Heart left ventricle (tissue), 16 donors: ENCODE measurements around the gene HYAL1. TPM values are rescaled to one million over a fixed set of nuclear protein-coding genes. Genes with fewer than 3 reads are reported as not detected.
A peak's percentile ranks its signal among the peaks of the same experiment; 100 is the strongest.
"Not testable (repeated sequence)": the region's sequence is repeated elsewhere in the genome, so short reads cannot be mapped to it uniquely, and the experiment has no call there.

Experiments
- ATAC-seq, 4 donors: fragments of 200-7000 bp; cut with Tn5 transposase; one replicate each; pipeline ENCODE4 v1.9.1; 2020 to 2022; ENCODE audit warnings: moderate library complexity in 4 of 4, mild to moderate bottlenecking in 3 of 4, moderate number of reproducible peaks in 1 of 4
- DNase-seq, 5 donors: peaks; one replicate each; pipeline ENCODE4 v3.0.0-alpha.2; 2020
- H3K27ac ChIP-seq, 12 donors: fragments of 200-600 bp; sonication (generic) in 4 of 12; one replicate each; pipeline versions ENCODE4 v1.5.0 to v1.8.0; 2016 to 2022; ENCODE audit warnings: mild to moderate bottlenecking in 2 of 12
- H3K27me3 ChIP-seq, 9 donors: fragments of 200-600 bp; sonication (generic) in 2 of 9; one replicate each; pipeline versions ENCODE4 v1.5.1 to v1.8.0; 2016 to 2022; ENCODE audit warnings: mild to moderate bottlenecking in 3 of 9
- H3K36me3 ChIP-seq, 9 donors: fragments of 200-600 bp; sonication (generic) in 2 of 9; one replicate each; pipeline versions ENCODE4 v1.5.0 to v1.8.0; 2018 to 2022; ENCODE audit warnings: mild to moderate bottlenecking in 2 of 9
- H3K4me1 ChIP-seq, 12 donors: fragments of 200-600 bp; sonication (generic) in 4 of 12; one replicate each; pipeline versions ENCODE4 v1.5.0 to v1.8.0; 2016 to 2022; ENCODE audit warnings: mild to moderate bottlenecking in 3 of 12
- H3K4me3 ChIP-seq, 12 donors: fragments of 200-600 bp; sonication (generic) in 4 of 12; one replicate each; pipeline versions ENCODE4 v1.5.0 to v1.8.0; 2017 to 2022; ENCODE audit warnings: mild to moderate bottlenecking in 9 of 12, moderate library complexity in 4 of 12
- H3K9me3 ChIP-seq, 12 donors: fragments of 200-600 bp; sonication (generic) in 4 of 12; one replicate each; pipeline versions ENCODE4 v1.5.0 to v1.8.0; 2016 to 2022; ENCODE audit warnings: mild to moderate bottlenecking in 1 of 12
- POLR2A ChIP-seq, 2 donors: fragments of 450-650 bp; IDR thresholded peaks; one replicate each; pipeline ENCODE4 v1.6.1; 2017; ENCODE audit warnings: antibody characterized with exemption in 2 of 2, mild to moderate bottlenecking in 2 of 2, moderate library complexity in 2 of 2
- WGBS, 4 donors: extraction: QIAGEN DNeasy Blood & Tissue Kit in 2 of 4; methylation state at CpG; one replicate each; pipeline versions ENCODE4 v1.1.5 to v1.1.7; 2013 to 2018; 5-methylcytosine and 5-hydroxymethylcytosine counted together
- intact Hi-C, 10 donors: fragments of 100-400 bp; cut with DNase I; formaldehyde crosslinking; loops; one replicate each; pipeline versions ENCODE4 v1.11.1 to v1.14.2; 2022
- polyA plus RNA-seq, 2 donors: library from polyadenylated mRNA; stranded (reverse); fragments of 200-250 nt; gene quantifications; one replicate each; pipeline ENCODE4 v1.2.3, GENCODE V29; 2013
- total RNA-seq, 9 donors: library from RNA; depleted of rRNA in 2 of 9; stranded (reverse); fragments of >200 nt in 2 of 9; fragmentation: NEBNext Ultra II Directional in 3 of 9; extraction: Animal tissue kit (Norgen Biotek cat#: 25700) in 3 of 9; gene quantifications; one replicate each; pipeline versions ENCODE4 v1.1.0 to v1.2.4, GENCODE V29; 2016 to 2023
- TF ChIP-seq, protein P1 (sequence below), 12 donors: fragments of 200-600 bp; sonication (generic) in 4 of 12; IDR thresholded peaks; one replicate each; pipeline versions ENCODE4 v1.5.0 to v1.8.0; 2018 to 2022; ENCODE audit warnings: antibody characterized with exemption in 12 of 12, mild to moderate bottlenecking in 5 of 12
- donor health status: ischemic (EF 13 %, LVEDD 7.1; RV severe dilation, severe dysfunction).
- donor health status: healthy with polysubstance abuse.
- donor health status: DM: no; HTN: yes; CAD: no.
- donor health status: DM: no; HTN: no; CAD: no.
- donor health status: ischemic (EF 25% LVEDD 6.9; RV normal size, moderate dysfunction).
- donor health status: ischemic (EF 25% LVEDD 5.7; RV mildly dilated, moderate dysfunction).
- donor health status: healthy.
- donor health status: DM: yes; HTN: yes; CAD: no.
- donor health status: ischemic (EF 35%, LVEDD 5.7; RV mildly dilated, moderate dysfunction).
- donor health status: nonischemic (EF 11% LVEDD 7.7; RV severe dilation, severe dysfunction).
- donor health status: DM: yes; HTN: yes; CAD: no.
- donor health status: PGD.
- donor health status: ischemic (EF 29% LVEDD 5.4; RV normal size, mild dysfunction).
- donor health status: nonischemic (EF 23%, LVEDD 6.1; RV moderate dilation, normal function).

HYAL1 gene
- total and polyA plus RNA-seq, 11 donors, result 36.9 to 99.7 (median 57.8) TPM

DNA sequence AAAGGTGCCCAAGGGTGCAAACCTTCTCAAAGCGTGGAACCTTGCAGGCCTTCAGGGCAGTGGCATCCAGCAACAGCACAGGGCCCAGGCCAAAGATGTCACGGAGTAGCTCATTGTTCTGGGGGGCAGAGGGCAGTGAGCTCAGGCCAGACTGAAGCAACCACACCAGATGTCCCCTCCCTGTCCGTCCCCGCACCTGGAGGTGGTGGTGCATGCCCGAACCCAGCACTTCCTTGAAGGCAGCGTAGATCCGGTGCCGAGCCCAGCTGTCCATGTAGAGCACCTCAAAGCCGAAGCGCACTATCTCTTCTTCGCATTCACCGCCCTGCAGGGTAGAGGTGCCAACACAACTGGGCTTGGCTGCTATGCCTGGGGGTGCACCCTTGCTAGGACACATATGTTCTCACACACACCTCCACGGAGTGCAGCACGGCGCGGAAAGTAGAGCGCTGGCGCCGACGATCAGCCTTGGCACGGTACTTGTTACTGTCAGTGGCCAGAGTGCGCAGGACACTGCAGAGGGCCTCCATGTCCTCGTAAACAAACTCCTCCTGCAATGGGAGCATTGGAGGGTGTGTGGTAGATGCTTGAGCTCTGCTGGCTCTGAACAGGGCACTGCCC lies 14.9 kb downstream of the HYAL1 start:
- H3K4me1 ChIP-seq, result peaks cover 4 to 63% (median 38%) of the 10 kb centered on the region in 12 donors
- peak overlapping the region in 7 of 12 donors; percentile 28 to 87 (median 80) for H3K27ac ChIP-seq
- no peaks in the 10 kb centered on the region for H3K9me3 ChIP-seq
- H3K4me3 ChIP-seq, result no peak overlapping the region
- intact Hi-C loops, result no loop called here
- 80 to 93% (median 91%) methylated on average over 21 to 23 of the region's 23 CpGs for WGBS, 4 donors
- peaks cover 3 to 45% (median 31%) of the 10 kb centered on the region in 9 donors for H3K36me3 ChIP-seq
- ATAC-seq (no peak), DNase-seq (peak in 2 of 5 donors; percentile 8 to 33)
- H3K27me3 ChIP-seq, result no peaks in the 10 kb centered on the region
- TF ChIP-seq, protein P1, sequence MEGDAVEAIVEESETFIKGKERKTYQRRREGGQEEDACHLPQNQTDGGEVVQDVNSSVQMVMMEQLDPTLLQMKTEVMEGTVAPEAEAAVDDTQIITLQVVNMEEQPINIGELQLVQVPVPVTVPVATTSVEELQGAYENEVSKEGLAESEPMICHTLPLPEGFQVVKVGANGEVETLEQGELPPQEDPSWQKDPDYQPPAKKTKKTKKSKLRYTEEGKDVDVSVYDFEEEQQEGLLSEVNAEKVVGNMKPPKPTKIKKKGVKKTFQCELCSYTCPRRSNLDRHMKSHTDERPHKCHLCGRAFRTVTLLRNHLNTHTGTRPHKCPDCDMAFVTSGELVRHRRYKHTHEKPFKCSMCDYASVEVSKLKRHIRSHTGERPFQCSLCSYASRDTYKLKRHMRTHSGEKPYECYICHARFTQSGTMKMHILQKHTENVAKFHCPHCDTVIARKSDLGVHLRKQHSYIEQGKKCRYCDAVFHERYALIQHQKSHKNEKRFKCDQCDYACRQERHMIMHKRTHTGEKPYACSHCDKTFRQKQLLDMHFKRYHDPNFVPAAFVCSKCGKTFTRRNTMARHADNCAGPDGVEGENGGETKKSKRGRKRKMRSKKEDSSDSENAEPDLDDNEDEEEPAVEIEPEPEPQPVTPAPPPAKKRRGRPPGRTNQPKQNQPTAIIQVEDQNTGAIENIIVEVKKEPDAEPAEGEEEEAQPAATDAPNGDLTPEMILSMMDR (IDR thresholded peaks at IDR 0.05), result no peak
- no peak for TF ChIP-seq POLR2A (IDR thresholded peaks at IDR 0.05)

DNA sequence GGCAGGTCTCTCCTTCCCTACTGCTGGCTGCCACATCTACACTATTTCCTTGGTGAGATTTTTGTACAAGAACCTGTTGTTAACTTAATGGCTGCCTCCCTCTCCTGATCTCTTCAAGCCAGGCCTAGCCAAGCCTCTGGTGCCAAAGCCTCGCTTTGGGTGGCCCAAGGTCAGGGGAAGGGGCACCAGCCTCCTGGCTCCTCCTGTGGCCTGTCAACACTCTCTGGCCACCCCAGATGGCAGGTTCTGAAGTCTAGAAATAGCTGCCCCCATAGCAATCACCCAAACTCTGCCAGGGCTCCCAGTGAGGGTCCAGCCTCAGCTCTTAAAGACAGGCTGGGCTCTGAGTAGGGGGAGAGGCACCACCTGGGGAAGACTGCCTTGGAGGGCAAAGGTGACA lies 16.1 kb downstream of the HYAL1 start:
- intact Hi-C loops, result no loop called here
- ATAC-seq (peak; percentile 35 to 74 (median 55)), DNase-seq (peak; percentile 54 to 85 (median 70))
- WGBS, 4 donors, result 46 to 65% (median 48%) methylated on average over 1 of the region's 1 CpG; no CpG with 5 or more reads in 1 of the 4 donors
- Histone ChIP-seq H3K27me3 (no peaks in the 10 kb centered on the region), H3K4me3 (no peak overlapping the region), H3K4me1 (peaks cover 4 to 53% (median 29%) of the 10 kb centered on the region in 12 donors), H3K9me3 (no peaks in the 10 kb centered on the region), H3K27ac (peak overlapping the region; percentile 28 to 87 (median 76)), H3K36me3 (peaks cover 3 to 45% (median 31%) of the 10 kb centered on the region in 9 donors)
- TF ChIP-seq, protein P1 (IDR thresholded peaks at IDR 0.05), result no peak
- TF ChIP-seq POLR2A (IDR thresholded peaks at IDR 0.05), result no peak

DNA sequence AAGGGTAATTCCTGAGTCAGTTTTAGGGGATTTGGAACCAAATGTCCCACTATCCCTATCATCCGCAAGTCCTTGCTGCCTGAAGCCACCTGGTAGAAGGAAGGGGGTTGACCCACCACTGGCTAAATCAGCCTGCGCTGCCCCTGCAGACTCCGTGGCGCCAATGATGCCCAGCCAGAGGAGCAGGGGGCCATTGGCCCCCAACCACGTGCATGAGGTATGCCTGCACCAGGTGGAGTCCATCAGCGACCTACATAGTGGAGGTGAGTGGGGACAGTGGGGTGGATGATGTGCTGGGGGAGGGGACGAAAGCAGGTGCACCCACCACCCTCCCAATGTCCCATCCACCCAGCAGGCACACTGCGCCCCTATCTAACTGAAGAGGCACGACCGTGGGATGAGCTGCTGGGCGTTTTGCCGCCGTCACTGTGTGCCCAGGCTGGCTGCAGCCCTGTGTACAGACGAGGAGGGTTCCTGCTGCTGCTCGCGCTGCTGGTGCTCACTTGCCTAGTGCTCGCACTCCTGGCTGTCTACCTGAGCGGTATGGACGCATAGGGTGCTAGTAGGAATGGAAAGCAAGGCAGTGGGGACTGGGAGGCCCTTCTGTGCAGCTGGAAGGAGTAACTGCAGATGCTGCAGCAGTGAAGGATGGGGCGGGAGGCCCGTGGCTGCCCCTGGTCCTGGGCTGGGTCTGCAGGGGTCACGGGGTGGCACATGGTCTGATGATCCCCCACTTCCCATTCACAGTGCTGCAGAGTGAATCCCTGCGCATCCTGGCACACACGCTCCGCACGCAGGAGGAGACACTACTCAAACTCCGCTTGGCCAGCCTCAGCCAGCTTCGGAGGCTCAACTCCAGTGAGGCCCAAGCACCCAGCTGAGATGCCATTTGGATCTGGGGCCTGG lies 16.8 kb downstream of the HYAL1 start:
- H3K27ac ChIP-seq, result peak overlapping the region; percentile 28 to 87 (median 76)
- no peaks in the 10 kb centered on the region for H3K9me3 ChIP-seq
- TF ChIP-seq, protein P1 (IDR thresholded peaks at IDR 0.05), result no peak
- TF ChIP-seq POLR2A (IDR thresholded peaks at IDR 0.05), result no peak
- H3K27me3 ChIP-seq, result no peaks in the 10 kb centered on the region
- WGBS, 4 donors, result 81 to 84% (median 83%) methylated on average over 26 to 28 of the region's 28 CpGs
- peaks cover 4 to 54% (median 28%) of the 10 kb centered on the region in 12 donors for H3K4me1 ChIP-seq
- ATAC-seq (peak in 1 of 4 donors; percentile 1), DNase-seq (peak in 2 of 5 donors; percentile 22 to 55)
- H3K4me3 ChIP-seq, result no peak overlapping the region
- intact Hi-C loops, result no loop called here
- peaks cover 3 to 45% (median 31%) of the 10 kb centered on the region in 9 donors for H3K36me3 ChIP-seq

DNA sequence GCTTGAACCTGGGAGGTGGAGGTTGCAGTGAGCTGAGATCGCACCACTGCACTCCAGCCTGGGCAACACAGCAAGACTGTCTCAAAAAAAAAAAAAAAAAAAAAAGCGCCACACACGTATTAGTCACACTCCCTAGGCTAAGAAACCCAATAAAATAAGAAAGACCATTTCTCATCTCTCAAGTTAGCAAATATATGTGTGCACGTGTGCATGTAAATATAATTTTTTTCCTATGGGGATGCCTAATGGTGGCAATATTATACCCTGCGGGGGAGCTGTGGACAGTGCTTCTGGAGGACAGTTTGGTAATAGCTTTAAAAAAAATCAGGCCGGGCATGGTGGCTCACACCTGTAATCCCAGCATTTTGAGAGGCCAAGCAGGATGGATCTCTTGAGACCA lies 19.3 kb downstream of the HYAL1 start:
- H3K27ac ChIP-seq, ATAC-seq, intact Hi-C loops, H3K27me3 ChIP-seq, H3K9me3 ChIP-seq, H3K4me3 ChIP-seq, DNase-seq: not testable (repeated sequence)
- WGBS, 4 donors, result 86 to 95% (median 89%) methylated on average over 6 of the region's 6 CpGs
- Histone ChIP-seq H3K36me3 (peaks cover 0 to 30% (median 21%) of the 10 kb centered on the region in 9 donors), H3K4me1 (peaks cover 0 to 50% (median 19%) of the 10 kb centered on the region in 12 donors)
